HL-60 (cell line): ENCODE data around the gene SUSD2.
"Not testable (repeated sequence)": the region's sequence is repeated elsewhere in the genome, so short reads cannot be mapped to it uniquely, and the experiment has no call there.

Experiments used
- DNase-seq, 2 experiments: peaks; one replicate each; pipeline ENCODE4 v3.0.0-alpha.2; 2010 to 2020; ENCODE audit warnings: low read depth in 1 of 2, low spot score in 1 of 2
- H3K27ac ChIP-seq: fragments of 250-450 bp; sonication (Bioruptor Pico); replicated peaks from 2 replicates; pipeline ENCODE4 v1.5.1; 2020; ENCODE audit warnings: mild to moderate bottlenecking, moderate library complexity
- H3K27me3 ChIP-seq: fragments of 250-450 bp; sonication (Bioruptor Pico); 2 replicates; pipeline ENCODE4 v1.5.1; 2021; ENCODE audit warnings: mild to moderate bottlenecking, moderate library complexity; ENCODE audit not compliant: insufficient read depth, poor library complexity, severe bottlenecking
- H3K4me3 ChIP-seq: replicated peaks from 2 replicates; pipeline ENCODE4 v1.5.1; 2011; ENCODE audit warnings: mild to moderate bottlenecking, control low read depth, low read length; ENCODE audit not compliant: insufficient read depth
- GABPA ChIP-seq: IDR thresholded peaks from 2 replicates; pipeline ENCODE4 v1.6.1; 2012; ENCODE audit warnings: low read depth
- POLR2AphosphoS5 ChIP-seq: IDR thresholded peaks from 2 replicates; pipeline ENCODE4 v1.6.1; 2012; ENCODE audit warnings: low read depth
- REST ChIP-seq: IDR thresholded peaks from 2 replicates; pipeline ENCODE4 v1.6.1; 2012; ENCODE audit warnings: low read depth; ENCODE audit not compliant: insufficient replicate concordance
- SPI1 ChIP-seq: IDR thresholded peaks from 2 replicates; pipeline ENCODE4 v1.6.1; 2012; ENCODE audit warnings: low read depth, mild to moderate bottlenecking, borderline replicate concordance
- TF ChIP-seq, protein P1 (sequence below): IDR thresholded peaks from one replicate; pipeline ENCODE4 v1.5.1; 2011; ENCODE audit warnings: low read length, control low read depth, inconsistent platforms; ENCODE audit not compliant: insufficient read depth

SUSD2 gene

DNA sequence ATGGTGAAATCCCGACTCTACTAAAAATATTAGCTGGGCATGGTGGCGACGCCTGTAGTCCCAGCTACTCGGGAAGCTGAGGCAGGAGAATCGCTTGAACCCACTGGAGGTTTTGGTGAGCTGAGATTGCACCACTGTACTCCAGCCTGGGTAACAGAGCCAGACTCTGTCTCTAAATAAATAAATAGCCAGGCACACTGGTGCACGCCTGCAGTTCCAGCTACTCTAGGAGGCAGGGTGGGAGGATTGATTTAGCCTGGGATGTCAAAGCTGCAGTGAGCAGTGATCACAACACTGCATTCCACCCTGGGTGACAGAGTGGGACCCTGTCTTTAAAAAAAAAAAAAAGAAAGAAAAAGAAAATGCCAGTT lies 17.4 kb downstream of the SUSD2 start:
- no peak for DNase-seq
- no peak overlapping the region for H3K27ac ChIP-seq
- H3K4me3 ChIP-seq: no peak overlapping the region
- TF ChIP-seq, protein P1, sequence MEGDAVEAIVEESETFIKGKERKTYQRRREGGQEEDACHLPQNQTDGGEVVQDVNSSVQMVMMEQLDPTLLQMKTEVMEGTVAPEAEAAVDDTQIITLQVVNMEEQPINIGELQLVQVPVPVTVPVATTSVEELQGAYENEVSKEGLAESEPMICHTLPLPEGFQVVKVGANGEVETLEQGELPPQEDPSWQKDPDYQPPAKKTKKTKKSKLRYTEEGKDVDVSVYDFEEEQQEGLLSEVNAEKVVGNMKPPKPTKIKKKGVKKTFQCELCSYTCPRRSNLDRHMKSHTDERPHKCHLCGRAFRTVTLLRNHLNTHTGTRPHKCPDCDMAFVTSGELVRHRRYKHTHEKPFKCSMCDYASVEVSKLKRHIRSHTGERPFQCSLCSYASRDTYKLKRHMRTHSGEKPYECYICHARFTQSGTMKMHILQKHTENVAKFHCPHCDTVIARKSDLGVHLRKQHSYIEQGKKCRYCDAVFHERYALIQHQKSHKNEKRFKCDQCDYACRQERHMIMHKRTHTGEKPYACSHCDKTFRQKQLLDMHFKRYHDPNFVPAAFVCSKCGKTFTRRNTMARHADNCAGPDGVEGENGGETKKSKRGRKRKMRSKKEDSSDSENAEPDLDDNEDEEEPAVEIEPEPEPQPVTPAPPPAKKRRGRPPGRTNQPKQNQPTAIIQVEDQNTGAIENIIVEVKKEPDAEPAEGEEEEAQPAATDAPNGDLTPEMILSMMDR: no peak
- TF ChIP-seq POLR2AphosphoS5 (no peak), SPI1 (no peak), GABPA (no peak), REST (no peak)
- no peaks in the 10 kb centered on the region for H3K27me3 ChIP-seq

GRCh38 chr22:24200619-24201212 lies 19.4 kb downstream of the SUSD2 start:
- TF ChIP-seq REST (no peak), POLR2AphosphoS5 (no peak), SPI1 (no peak), GABPA (no peak)
- TF ChIP-seq, protein P1: no peak
- no peak for DNase-seq
- H3K27ac ChIP-seq: no peak overlapping the region
- H3K4me3 ChIP-seq: no peak overlapping the region
- H3K27me3 ChIP-seq: no peaks in the 10 kb centered on the region

- no peaks in the 10 kb centered on the region for H3K27me3 ChIP-seq
- DNase-seq: no peak
- H3K4me3 ChIP-seq: no peak overlapping the region
- no peak overlapping the region for H3K27ac ChIP-seq
- TF ChIP-seq, protein P1: no peak
- no peak for TF ChIP-seq REST
- TF ChIP-seq POLR2AphosphoS5: no peak
- no peak for TF ChIP-seq SPI1
- TF ChIP-seq GABPA: no peak
Observed at GRCh38 chr22:24201681-24202614, 20.7 kb downstream of the SUSD2 start.

GRCh38 chr22:24203856-24204255 lies 22.6 kb downstream of the SUSD2 start:
- not testable (repeated sequence) for H3K4me3 ChIP-seq, H3K27me3 ChIP-seq, DNase-seq
- peak overlapping the region; percentile 15 for H3K27ac ChIP-seq
